HFF-Myc (cell line): ENCODE data around the gene CYS1.
A peak's percentile ranks its signal among the peaks of the same experiment; 100 is the strongest.

ENCODE experiments used
- DNase-seq: peaks from one replicate; pipeline ENCODE4 v3.0.0-alpha.2; 2011; ENCODE audit warnings: low read depth; ENCODE audit errors: extremely low read depth
- H3K4me3 ChIP-seq: replicated peaks from 2 replicates; pipeline ENCODE4 v1.5.1; 2011; ENCODE audit warnings: low read depth, mild to moderate bottlenecking, control low read depth, low read length
- CTCF ChIP-seq: IDR thresholded peaks from 2 replicates; pipeline ENCODE4 v1.5.1; 2012; ENCODE audit warnings: mild to moderate bottlenecking, low read depth, low read length, control low read depth; ENCODE audit errors: missing control alignments

Gene CYS1

GRCh38 chr2:10078704-10079265 is 1.4 kb downstream of the CYS1 start:
- no peak for DNase-seq
- H3K4me3 ChIP-seq, result peak overlapping the region; percentile 17
- no peak for TF ChIP-seq CTCF

GRCh38 chr2:10078001-10078400 is 2.2 kb downstream of the CYS1 start:
- no peak for TF ChIP-seq CTCF
- no peak overlapping the region for H3K4me3 ChIP-seq
- no peak for DNase-seq

- no peak overlapping the region for H3K4me3 ChIP-seq
- no peak for DNase-seq
- no peak for TF ChIP-seq CTCF
Observed at GRCh38 chr2:10076988-10077527, 3.2 kb downstream of the CYS1 start.

- no peak overlapping the region for H3K4me3 ChIP-seq
- no peak for DNase-seq
- no peak for TF ChIP-seq CTCF
Observed at GRCh38 chr2:10076511-10076910, 3.7 kb downstream of the CYS1 start.

- no peak for TF ChIP-seq CTCF
- no peak for DNase-seq
- no peak overlapping the region for H3K4me3 ChIP-seq
Observed at GRCh38 chr2:10075571-10076209, 4.5 kb downstream of the CYS1 start.

- DNase-seq, result no peak
- no peak for TF ChIP-seq CTCF
- no peak overlapping the region for H3K4me3 ChIP-seq
Observed at GRCh38 chr2:10075101-10075500, 5.1 kb downstream of the CYS1 start.
